ENCODE measurements around the gene CDH15. TPM values are rescaled to one million over a fixed set of nuclear protein-coding genes. Genes with fewer than 3 reads are reported as not detected.

CDH15 gene
- total and polyA plus RNA-seq, 2 of the 13 experiments (the other 11 are each of a cell fraction or from before 2014, with no cell fraction given) = 0.74 to 2.2 TPM

GRCh38 chr16:89171216-89172170 is at the start of gene CDH15 (continued):
- TF ChIP-seq ZNF280D (CRISPR knock-in tag; IDR thresholded peaks at IDR 0.05) (no peak), ATRX (CRISPR knock-in tag; IDR thresholded peaks at IDR 0.05; ENCODE audit: borderline replicate concordance) (no peak), ATF3 (CRISPR knock-in tag; IDR thresholded peaks at IDR 0.05) (no peak), ARNTL (CRISPR knock-in tag; IDR thresholded peaks at IDR 0.05) (peak; percentile 87), PRDM10 (CRISPR knock-in tag; IDR thresholded peaks at IDR 0.05; ENCODE audit: low read depth) (no peak), AHDC1 (CRISPR knock-in tag; IDR thresholded peaks at IDR 0.05; ENCODE audit: borderline replicate concordance) (no peak), TRAFD1 (CRISPR knock-in tag; IDR thresholded peaks at IDR 0.05; ENCODE audit: borderline replicate concordance) (no peak)
